ENCODE measurements around the gene ATXN7L2.

DNA sequence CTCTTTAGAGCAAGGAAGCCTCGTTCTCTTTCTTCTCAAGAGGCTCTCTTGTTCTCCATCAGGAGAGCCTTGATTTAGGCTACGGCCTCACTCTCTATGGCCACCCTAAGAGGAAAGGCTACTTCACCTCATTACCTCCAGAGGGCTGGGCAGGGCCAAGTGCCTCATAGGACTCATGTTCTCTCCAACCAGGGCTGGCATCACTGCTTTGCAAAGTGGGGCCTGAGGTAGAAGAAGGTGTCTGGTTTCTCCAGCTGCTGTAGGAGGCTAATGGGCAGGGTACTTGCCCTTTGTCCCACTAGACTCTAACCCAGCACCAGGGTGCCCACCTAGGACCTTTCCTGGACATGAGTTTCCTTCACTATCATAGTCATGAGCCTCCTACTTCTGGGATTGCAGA, 2.1 kb upstream of the ATXN7L2 start:
- TF ChIP-seq, protein P1, sequence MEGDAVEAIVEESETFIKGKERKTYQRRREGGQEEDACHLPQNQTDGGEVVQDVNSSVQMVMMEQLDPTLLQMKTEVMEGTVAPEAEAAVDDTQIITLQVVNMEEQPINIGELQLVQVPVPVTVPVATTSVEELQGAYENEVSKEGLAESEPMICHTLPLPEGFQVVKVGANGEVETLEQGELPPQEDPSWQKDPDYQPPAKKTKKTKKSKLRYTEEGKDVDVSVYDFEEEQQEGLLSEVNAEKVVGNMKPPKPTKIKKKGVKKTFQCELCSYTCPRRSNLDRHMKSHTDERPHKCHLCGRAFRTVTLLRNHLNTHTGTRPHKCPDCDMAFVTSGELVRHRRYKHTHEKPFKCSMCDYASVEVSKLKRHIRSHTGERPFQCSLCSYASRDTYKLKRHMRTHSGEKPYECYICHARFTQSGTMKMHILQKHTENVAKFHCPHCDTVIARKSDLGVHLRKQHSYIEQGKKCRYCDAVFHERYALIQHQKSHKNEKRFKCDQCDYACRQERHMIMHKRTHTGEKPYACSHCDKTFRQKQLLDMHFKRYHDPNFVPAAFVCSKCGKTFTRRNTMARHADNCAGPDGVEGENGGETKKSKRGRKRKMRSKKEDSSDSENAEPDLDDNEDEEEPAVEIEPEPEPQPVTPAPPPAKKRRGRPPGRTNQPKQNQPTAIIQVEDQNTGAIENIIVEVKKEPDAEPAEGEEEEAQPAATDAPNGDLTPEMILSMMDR (IDR thresholded peaks at IDR 0.05; ENCODE audit: low read depth, low read length, poor library complexity, severe bottlenecking), result no peak
- no peak for TF ChIP-seq EZH2phosphoT487 (IDR thresholded peaks at IDR 0.05; ENCODE audit: borderline replicate concordance, low read length)

Measured in DOHH2 (cell line).